ENCODE measurements around the gene GTPBP2.

The GTPBP2 gene

GRCh38 chr6:43572015-43572414 is 57.0 kb downstream of the GTPBP2 start:
- no peak for DNase-seq

GRCh38 chr6:43570876-43571441 is 58.1 kb downstream of the GTPBP2 start:
- DNase-seq: peak; percentile 86
